Stimulated activated CD4-positive, alpha-beta T cell treated with anti-CD3 and anti-CD28 coated beads, Interleukin-4, amount 100 ng/mL, for 1 hour (primary cell): Measurements from ENCODE around the gene AHCTF1.

Experiments used
- DNase-seq: peaks from one replicate; pipeline ENCODE4 v3.0.0-alpha.2; 2020

AHCTF1 gene, protein sequence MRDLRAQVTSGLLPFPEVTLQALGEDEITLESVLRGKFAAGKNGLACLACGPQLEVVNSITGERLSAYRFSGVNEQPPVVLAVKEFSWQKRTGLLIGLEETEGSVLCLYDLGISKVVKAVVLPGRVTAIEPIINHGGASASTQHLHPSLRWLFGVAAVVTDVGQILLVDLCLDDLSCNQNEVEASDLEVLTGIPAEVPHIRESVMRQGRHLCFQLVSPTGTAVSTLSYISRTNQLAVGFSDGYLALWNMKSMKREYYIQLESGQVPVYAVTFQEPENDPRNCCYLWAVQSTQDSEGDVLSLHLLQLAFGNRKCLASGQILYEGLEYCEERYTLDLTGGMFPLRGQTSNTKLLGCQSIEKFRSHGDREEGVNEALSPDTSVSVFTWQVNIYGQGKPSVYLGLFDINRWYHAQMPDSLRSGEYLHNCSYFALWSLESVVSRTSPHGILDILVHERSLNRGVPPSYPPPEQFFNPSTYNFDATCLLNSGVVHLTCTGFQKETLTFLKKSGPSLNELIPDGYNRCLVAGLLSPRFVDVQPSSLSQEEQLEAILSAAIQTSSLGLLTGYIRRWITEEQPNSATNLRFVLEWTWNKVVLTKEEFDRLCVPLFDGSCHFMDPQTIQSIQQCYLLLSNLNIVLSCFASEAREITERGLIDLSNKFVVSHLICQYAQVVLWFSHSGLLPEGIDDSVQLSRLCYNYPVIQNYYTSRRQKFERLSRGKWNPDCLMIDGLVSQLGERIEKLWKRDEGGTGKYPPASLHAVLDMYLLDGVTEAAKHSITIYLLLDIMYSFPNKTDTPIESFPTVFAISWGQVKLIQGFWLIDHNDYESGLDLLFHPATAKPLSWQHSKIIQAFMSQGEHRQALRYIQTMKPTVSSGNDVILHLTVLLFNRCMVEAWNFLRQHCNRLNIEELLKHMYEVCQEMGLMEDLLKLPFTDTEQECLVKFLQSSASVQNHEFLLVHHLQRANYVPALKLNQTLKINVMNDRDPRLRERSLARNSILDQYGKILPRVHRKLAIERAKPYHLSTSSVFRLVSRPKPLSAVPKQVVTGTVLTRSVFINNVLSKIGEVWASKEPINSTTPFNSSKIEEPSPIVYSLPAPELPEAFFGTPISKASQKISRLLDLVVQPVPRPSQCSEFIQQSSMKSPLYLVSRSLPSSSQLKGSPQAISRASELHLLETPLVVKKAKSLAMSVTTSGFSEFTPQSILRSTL (N-terminal part only)

DNA sequence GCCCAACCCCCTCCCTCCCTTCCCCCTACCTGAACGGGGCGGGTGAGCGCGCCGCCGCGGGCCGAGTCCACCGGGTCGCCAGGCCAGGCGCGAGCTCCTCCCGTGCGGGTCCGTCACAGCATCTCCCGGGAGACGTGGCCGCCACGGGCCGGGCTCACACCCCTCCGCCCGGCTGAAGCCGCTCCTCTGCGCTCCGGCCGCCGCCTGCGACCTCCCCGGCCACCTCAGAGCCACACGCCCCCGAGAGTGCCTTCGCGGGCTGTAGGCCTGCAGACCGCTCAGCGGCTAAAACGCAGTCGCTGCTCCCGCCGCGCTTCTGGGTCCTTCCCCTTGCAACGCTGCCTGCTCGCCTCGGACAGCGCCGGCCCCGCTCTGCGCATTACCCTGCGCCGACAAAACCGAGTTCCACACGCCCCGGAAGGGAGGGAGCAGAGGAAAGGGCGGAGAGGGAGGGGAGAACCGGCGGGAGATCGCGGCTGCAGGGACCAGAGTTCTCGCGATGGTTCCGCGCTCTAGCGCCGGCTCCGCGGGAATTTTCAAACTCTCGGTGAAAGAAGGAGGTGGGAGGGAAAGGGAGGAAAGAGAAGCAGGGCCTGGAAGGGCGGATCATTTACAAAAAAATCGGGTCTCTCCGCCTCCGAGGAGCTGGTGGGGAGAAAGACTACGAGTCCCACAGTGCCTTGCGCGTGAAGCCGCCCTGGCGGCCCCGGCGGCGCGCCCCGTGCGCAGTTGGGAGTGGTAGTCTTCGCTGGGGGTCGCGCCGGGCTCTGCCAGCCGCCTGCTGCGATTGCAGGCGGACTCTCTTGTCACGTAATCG lies at the start of gene AHCTF1:
Gene AHCTF1, minus strand, starts transcription at position 400 of the 817 bp plus-strand sequence. CDS start 13,578 bp downstream, outside the sequence.
- DNase-seq = peak; percentile 92

DNA sequence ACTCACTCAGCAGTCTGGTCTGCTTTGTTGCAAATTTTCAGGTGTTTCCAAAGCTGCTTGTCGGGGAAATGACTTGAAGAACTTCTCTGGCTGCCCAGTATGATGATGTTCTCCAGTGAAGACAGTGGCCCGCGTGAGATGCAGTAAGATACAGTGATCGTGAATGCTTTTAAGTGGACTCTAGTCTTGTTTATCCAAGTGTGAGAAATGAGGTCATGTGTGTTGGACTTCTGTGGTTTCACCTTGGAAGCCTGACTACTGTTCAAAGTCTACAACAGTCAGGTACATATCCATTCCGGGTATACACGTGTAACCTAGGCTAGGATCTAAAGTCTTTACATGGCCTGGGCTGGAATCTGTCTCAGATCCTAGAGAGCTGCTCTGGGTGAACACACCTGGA lies 47.0 kb upstream of the AHCTF1 start:
- DNase-seq = no peak

DNA sequence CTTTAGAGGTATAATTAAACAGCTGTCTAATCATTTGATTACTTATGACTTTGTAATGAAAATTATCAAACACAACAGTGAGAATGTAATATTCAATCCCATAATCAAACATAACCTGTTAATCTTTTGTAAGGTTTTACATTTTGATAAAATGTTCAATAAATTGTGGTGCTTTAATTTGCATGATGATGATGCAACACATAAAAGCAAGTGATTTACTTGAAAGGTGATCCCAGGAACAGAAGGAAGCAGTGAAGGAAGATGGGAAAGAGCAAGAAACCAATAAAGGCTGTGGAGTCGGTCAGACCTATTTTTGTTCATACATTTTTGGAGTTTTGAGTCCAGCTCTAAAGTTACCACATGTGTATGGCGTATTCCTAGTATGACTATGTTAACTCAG lies 46.5 kb upstream of the AHCTF1 start:
- no peak for DNase-seq

DNA sequence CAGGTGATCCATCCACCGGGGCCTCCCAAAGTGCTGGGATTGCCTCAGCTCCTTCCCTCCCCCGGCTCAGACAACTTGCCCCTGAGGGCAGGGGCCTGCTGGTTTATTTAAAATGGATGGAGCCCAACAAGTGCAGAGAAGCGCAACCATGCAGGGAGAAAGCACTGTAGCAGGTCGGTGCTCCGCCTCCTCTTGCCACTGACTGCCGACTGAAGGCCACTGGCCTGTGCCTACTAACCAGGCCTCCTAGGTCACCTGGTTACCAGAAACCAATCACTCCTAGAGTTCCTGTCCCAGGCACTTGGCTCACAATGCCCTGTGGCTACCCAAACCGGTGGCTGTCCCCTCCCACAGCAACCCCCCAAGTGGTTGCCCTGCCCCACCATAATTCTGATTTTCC lies 40.2 kb upstream of the AHCTF1 start:
- no peak for DNase-seq

DNA sequence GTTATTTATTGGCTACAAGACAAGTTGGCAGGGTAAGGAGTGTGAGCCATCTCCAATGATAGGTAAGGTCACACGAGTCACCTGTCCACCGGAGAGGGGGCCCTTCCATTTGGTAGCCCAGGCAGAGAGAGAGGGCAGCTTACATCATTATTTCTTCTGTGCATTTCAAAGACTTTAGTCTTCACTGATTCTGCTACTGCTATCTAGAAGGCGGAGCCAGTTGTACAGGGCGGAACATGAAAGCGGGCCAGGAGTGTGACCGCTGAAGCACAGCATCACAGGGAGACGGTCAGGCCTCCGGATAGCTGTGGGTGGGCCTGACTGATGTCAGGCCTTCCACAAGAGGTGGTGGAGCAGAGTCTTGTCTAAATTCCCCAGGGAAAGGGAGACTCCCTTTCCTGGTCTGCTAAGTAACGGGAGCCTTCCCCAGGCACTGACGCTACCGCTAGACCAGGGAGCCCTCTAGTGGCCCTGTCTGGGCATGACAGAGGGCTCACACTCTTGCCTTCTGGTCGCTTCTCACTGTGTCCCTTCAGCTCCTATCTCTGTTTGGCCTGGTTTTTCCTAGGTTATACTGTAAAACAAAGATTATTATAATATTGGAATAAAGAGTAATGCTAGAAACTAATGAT lies 39.5 kb upstream of the AHCTF1 start:
- peak; percentile 48 for DNase-seq

DNA sequence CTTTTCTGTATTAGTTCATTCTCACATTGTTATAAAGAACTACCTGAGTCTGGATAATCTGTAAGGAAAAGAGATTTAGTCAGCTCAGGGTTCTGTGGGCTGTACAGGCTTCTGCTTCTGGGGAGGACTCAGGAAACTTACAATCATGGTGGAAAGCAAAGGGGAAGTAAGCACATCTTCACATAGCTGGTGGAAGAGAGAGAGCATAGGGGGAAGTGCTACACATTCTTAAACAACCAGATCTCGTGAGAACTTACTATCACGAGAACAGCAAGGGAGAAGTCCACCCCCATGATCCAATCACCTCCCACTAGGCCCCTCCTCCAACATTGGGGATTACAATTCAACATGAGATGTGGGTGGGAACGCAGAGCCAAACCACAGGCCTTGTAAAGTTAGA lies 37.9 kb upstream of the AHCTF1 start:
- DNase-seq = no peak

DNA sequence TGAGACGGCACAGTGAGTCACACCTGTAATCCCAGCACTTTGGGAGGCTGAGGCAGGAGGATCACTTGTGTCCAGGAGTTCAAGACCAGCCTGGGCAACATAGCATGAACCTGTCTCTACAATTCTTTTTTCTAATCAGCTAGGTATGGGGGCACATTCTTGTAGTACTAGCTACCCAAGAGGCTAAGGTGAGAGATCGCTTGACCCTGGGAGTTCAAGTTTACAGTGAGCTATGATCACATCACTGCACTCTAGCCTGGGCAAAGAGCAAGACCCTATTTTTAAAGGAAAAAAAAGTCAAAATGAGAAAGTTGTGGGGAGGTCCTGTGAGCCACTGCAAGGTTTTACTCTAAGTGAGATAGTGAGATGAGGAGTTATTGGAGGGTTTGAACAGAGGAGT lies 34.8 kb upstream of the AHCTF1 start:
- no peak for DNase-seq

DNA sequence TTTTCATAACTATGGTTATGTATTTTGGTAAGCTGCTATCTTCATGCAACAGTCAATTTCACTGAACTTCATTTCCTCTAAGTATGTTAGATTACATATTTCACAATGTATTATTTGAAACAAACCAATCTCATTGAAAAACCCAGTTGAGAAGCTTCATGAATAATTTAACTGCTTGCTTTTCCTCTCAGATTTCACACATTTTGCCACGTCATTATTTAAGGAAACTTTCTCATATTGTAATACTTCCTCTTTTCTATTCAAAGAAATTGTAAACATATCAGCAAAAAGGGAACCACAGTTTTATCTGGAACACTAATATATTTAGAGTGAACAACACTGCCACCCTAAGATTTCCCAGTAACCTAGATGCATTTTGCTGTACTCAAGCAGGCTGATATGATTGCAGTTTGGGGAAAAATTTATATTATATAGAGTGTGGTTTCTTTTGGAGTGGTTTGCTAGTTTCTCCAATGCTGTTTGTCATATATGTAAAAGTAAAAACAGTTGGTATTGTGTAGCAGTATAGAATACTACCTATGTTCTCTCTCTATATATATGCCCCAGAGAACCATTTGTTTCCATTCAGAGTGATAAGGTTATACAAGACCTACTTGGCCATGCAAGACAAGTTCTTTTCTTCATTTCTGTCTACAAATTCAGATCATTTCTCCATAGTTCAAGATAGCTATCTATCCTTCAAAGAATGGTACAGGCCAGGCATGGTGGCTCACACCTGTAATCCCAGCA lies 28.4 kb upstream of the AHCTF1 start:
- DNase-seq = no peak

DNA sequence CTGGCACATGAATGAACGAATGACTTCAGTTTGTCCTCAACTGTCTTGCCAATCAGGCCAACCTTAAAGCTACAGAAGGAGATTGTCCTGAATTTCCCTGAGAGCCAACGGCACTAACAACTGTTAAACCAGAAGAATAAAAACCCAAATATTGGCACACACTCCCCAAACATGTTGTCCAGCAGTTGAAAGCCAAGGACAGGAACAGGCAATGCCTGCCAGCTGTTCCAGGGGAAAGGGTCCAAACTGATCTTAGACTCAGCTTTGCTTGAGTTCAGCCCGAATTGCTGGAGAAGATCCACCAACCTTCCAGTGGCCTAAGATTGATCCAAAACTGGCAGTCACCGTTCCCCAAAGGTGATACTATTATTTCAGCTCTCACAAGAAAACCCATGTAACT lies 22.4 kb upstream of the AHCTF1 start:
- DNase-seq = no peak

DNA sequence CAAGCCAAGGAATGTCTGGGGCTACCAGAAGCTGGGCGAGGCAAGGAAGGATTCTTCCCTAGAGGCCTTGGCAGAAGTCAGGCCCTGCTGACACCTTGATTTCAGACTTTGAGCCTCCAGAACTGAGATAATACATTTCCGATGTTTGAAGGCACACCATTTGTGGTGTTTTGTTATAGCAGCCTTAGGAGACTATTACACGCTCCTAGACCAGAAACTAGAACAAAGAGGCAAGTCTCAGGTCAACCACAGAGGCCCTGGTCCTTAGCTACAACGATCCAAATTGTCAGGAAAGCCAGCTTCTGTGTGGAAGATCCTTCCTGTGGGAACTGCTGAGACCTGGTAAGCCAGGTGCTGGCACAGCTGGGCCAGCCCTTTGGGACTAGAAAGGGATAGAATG lies 19.7 kb upstream of the AHCTF1 start:
- DNase-seq = no peak

DNA sequence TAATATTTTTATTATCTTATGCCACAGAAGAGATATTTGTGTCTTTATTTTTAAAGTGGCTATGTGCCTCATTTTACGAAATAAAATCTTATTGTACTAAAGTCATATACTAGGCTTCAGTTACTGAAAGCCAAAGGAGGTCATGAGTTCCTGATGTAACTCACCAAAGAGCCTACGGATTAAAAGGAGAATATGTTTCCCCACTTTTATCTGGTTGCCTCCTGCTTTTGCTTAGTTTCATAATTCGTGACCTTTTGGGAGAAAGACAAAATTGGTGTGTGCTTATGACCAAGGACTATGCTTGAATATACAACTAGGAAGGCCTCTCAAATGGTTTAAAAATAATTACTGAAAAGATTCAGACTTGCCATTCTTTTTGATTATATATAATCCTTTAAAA lies 18.2 kb upstream of the AHCTF1 start:
- no peak for DNase-seq

DNA sequence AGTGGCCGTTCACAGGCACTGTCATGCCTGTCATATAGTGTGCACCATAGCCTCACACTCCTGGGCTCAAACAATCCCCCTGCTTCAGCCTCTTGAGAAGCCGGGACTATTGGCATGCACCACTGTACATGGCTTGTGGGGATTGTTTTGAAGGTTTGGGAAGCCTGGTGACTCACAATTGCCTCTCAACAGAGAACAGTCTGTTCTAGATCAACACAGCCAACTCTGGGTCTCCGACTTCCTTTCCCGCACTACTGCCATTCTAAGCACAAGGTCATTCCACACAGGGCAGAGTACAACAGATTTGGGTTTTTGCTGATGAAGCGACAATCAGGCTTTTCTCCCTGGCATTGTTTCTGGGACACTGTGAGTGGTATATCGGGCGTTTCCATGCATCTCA lies 15.5 kb upstream of the AHCTF1 start:
- DNase-seq = no peak

DNA sequence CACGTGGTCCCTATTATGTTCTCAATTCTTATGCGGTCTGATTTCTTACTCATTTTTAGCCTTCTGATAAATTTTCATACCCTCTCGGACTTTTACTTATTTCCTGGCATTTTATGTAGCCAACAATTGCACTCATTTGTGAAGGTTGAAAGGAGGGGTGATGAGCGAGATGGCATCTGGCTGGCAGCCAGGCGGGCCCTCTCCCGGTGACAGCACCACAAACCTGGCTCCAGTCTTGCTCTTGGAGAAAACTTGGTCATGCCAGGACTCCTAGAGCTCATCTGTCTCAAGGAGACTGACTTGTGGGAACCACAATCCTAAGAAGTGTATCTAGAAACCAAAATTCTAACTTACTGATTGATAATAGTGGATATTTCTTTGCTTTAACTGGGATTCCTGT lies 14.6 kb upstream of the AHCTF1 start:
- DNase-seq = no peak

DNA sequence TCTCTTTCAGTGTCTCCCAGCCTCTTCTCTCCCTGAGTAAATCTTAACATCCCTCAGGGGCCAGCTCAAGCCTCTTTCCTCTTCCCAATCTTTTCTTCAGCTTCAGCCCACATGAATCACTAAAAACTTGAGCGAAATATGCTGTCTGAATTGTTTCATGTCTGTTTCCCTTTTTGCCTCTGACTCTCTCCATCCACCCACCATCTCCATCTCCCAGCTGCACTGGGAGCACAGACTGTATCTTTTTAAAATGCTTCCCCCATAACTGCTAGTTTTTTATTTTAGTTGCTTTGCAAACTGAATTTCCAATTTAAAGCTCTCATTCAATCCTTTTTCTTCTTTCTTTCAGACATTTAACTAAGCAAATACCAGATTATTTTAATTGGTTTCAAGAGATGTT lies 3.0 kb upstream of the AHCTF1 start:
- no peak for DNase-seq

DNA sequence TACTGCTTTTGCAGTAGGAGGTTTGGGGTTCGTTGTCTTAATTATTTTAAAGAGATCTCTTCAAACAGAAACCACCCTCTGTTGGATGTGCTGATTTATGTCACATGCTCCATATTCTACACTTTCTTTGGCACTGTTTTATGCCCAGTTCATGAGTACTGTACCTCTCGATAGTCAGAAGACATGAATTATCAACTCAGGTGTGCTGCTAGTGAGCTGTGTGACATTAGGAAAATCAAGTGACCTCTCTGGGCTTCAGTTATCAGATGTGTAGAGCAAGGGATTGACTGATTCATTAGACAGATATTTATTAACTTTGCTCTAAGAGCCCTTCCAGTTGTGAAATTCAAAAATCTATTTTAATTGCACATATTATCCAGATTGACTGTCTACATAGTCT lies 2.1 kb upstream of the AHCTF1 start:
- DNase-seq = no peak

DNA sequence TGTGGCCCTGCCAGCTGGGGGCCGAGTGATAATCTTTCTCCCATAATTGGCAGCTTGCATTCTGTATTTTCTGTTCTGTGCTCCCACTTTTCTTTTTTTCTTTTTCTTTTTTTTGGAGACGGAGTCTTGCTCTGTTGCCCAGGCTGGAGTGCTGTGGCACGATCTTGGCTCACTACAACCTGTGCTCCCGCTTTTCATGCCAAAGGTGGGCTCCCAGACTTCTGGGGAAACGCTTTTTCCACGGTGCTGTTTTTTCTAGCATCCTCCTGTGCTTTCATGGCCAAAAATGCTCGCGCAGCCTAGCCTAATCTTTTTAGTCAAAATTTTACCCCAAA lies 585 bp upstream of the AHCTF1 start:
- no peak for DNase-seq

DNA sequence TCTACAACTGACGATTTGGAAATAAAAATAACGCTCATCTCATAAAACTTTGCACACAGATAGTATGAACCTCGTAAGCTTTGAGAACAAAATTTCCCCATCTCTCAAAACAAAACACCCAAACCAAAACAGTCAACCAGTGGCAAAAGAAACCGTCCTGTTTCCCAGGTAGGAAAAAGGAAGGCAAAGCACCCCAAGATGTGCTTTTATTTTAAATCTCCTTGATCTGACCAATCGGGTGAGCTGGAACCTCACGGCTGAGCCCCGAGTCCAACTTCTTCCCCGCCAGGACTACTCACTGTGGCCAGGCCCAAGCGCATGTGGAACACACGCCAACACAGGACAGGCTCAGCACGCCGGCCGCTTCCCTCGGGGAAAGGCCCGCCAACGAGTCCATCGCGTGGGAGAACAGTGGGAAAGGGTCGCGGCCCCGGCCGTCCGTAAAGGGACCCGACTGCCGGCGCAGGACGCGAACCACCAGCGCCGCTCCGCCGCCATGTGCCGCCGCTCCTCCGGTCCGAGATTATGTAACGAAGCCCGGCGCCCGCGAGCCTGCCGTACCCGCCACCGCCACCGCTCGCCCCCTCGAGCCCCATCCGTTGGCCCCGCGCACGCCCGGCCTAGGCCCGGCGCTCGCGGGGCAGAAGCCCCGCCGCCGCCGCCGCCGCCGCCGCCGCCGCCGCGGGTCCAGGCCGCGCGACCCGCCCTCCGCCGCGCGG lies 759 bp downstream of the AHCTF1 start:
- DNase-seq = no peak

DNA sequence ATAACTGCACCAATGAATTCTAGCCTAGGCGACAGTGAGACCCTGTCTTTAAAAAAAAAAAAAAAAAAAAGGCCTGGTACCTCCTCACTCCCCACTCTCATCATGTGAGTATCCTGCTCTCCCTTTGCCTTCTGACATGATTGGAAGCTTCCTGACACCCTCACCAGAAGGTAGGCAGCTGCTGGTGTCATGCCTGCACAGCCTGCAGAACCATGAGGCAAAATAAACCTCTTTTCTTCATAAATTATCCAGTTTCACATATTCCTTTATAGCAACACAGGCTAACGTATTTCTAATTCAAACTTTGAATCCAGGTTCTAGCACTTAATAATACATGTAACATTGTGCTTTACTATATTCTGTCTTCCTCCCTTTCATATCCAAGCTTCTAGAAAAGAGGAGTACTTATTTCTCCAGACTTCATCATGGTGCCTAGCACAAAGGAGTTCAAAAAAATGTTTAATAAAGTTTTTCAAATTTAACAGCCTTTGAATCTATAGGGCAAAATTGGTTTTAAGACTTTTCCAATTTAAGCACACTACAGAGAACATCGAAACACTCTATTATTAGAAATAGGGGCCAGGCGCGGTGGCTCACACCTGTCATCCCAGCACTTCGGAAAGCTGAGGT lies 5.6 kb downstream of the AHCTF1 start:
- no peak for DNase-seq

DNA sequence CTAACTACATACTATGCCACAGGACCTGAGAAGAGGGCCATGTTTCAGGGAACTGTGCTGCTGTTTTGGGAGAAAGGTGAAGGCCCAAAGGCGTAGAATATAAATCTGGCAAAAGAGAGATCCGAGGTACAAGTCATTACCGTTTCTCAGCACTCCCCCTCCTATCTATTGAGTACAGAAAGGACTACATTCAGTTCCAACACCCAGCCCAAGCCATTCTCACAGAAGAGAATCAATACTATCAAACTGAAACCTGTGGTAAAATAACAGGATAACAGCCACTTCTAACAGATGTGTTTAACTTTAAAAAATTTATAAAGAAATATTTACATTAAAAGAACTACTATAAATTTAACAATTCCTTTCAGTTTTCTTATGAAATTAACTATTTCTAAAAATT lies 7.8 kb downstream of the AHCTF1 start:
- DNase-seq = no peak

DNA sequence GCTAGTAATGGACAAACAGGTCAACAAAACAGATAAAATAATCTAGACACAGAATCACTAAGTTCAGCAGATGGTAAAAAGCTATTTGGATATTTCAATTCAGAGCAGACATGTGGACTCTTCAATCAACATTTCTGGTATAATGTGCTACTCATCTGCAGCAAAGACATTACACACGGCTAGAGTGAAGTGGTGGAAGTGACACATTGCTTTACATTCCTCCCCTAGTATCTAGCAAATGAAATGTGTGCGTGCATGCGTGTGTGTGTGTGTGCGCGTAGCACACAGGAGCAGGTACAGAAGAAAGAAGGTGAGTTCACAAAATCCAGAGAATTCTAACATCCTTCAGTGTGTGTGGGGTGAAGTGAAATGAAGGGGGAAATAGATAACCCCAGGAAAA lies 8.3 kb downstream of the AHCTF1 start:
- no peak for DNase-seq
